K562 (cell line): ENCODE results near the gene KIR2DL4.
"Not testable (repeated sequence)": the region's sequence is repeated elsewhere in the genome, so short reads cannot be mapped to it uniquely, and the experiment has no call there.

Experiments
- CBX2 ChIP-seq: fragments of 200-600 bp; sonication (generic); IDR thresholded peaks from one replicate; pipeline ENCODE4 v1.6.1; 2012; ENCODE audit warnings: mild to moderate bottlenecking, low read length, inconsistent platforms; ENCODE audit not compliant: insufficient read depth, poor library complexity, severe bottlenecking
- PML ChIP-seq: IDR thresholded peaks from 2 replicates; pipeline ENCODE4 v1.6.1; 2012; ENCODE audit warnings: low read length, inconsistent platforms
- POLR2A ChIP-seq: fragments of 450-650 bp; conservative IDR thresholded peaks from 2 replicates; pipeline ENCODE4 v1.6.1; 2016
- RBBP5 ChIP-seq: fragments of 200-600 bp; sonication (generic); IDR thresholded peaks from 2 replicates; pipeline ENCODE4 v1.6.1; 2012; ENCODE audit warnings: borderline replicate concordance, mild to moderate bottlenecking, low read length, control low read depth, inconsistent platforms; ENCODE audit not compliant: insufficient read depth, poor library complexity, severe bottlenecking
- YY1 ChIP-seq, 3 experiments: IDR thresholded peaks; 2 replicates each; pipeline ENCODE4 v1.6.1; 2011; ENCODE audit warnings: low read length in 2 of 3, mild to moderate bottlenecking in 2 of 3, moderate library complexity in 2 of 3, borderline replicate concordance in 1 of 3, control low read depth in 1 of 3, low read depth in 1 of 3; ENCODE audit not compliant: insufficient read depth in 3 of 3, insufficient replicate concordance in 2 of 3, control insufficient read depth in 1 of 3, insufficient read length in 1 of 3; ENCODE audit errors: extremely low read depth in 1 of 3
- ZKSCAN3 ChIP-seq: fragments of 250-450 bp; sonication (Bioruptor Pico); IDR thresholded peaks from 2 replicates; pipeline ENCODE4 v1.4.0; 2020
- TF ChIP-seq, protein P1 (sequence below), 2 experiments: fragments of 450-650 bp in 1 of 2; sonication (generic) in 1 of 2; formaldehyde crosslinking in 1 of 2; IDR thresholded peaks in 1 of 2; conservative IDR thresholded peaks in 1 of 2; 2 replicates each; pipeline versions ENCODE4 v1.6.1 to v1.8.1; 2016 to 2023; ENCODE audit warnings: mild to moderate bottlenecking in 2 of 2, moderate library complexity in 2 of 2, inconsistent platforms in 1 of 2, missing genetic modification reagents in 1 of 2
- TF ChIP-seq, protein P2 (sequence below), 3 experiments: IDR thresholded peaks in 2 of 3; conservative IDR thresholded peaks in 1 of 3; 2 replicates each; pipeline ENCODE4 v1.5.1; 2011 to 2012; ENCODE audit warnings: low read length in 3 of 3, mild to moderate bottlenecking in 3 of 3, control low read depth in 2 of 3, improper control_type of control experiment in 1 of 3, inconsistent platforms in 1 of 3, low read depth in 1 of 3, mixed read lengths in 1 of 3, moderate library complexity in 1 of 3; ENCODE audit not compliant: insufficient read depth in 2 of 3

DNA sequence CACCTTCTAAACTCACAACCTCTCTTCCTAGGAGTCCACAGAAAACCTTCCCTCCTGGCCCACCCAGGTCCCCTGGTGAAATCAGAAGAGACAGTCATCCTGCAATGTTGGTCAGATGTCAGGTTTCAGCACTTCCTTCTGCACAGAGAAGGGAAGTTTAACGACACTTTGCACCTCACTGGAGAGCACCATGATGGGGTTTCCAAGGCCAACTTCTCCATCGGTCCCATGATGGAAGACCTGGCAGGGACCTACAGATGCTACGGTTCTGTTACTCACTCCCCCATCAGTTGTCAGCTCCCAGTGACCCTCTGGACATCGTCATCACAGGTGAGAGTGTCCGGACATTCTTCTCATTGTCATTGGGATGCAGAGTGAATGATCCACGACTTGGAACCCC lies 44.8 kb upstream of the KIR2DL4 start:
- not testable (repeated sequence) for TF ChIP-seq CBX2; RBBP5; POLR2A; ZKSCAN3 (CRISPR knock-in tag); PML; YY1 (IDR thresholded peaks at IDR 0.05; ENCODE audit: borderline replicate concordance in 1 of 3, control insufficient read depth in 1 of 3, extremely low read depth in 1 of 3, insufficient read depth in 3 of 3, insufficient read length in 1 of 3, insufficient replicate concordance in 2 of 3, low read depth in 1 of 3, low read length in 2 of 3)
- TF ChIP-seq, protein P1, sequence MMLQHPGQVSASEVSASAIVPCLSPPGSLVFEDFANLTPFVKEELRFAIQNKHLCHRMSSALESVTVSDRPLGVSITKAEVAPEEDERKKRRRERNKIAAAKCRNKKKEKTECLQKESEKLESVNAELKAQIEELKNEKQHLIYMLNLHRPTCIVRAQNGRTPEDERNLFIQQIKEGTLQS (IDR thresholded peaks at IDR 0.05) = not testable (repeated sequence)
- TF ChIP-seq, protein P1 (CRISPR knock-in tag; conservative IDR thresholded peaks at IDR 0.05) = not testable (repeated sequence)
- TF ChIP-seq, protein P2, sequence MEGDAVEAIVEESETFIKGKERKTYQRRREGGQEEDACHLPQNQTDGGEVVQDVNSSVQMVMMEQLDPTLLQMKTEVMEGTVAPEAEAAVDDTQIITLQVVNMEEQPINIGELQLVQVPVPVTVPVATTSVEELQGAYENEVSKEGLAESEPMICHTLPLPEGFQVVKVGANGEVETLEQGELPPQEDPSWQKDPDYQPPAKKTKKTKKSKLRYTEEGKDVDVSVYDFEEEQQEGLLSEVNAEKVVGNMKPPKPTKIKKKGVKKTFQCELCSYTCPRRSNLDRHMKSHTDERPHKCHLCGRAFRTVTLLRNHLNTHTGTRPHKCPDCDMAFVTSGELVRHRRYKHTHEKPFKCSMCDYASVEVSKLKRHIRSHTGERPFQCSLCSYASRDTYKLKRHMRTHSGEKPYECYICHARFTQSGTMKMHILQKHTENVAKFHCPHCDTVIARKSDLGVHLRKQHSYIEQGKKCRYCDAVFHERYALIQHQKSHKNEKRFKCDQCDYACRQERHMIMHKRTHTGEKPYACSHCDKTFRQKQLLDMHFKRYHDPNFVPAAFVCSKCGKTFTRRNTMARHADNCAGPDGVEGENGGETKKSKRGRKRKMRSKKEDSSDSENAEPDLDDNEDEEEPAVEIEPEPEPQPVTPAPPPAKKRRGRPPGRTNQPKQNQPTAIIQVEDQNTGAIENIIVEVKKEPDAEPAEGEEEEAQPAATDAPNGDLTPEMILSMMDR (IDR thresholded peaks at IDR 0.05 in 2 of 3, conservative IDR thresholded peaks at IDR 0.05 in 1 of 3; ENCODE audit: insufficient read depth in 2 of 3, low read depth in 1 of 3, low read length in 3 of 3) = not testable (repeated sequence)
